ENCODE measurements around the gene GZMM. TPM values are rescaled to one million over a fixed set of nuclear protein-coding genes. Genes with fewer than 3 reads are reported as not detected.

GZMM gene
- total and polyA plus RNA-seq, 2 of the 13 experiments (the other 11 are each of a cell fraction or from before 2014, with no cell fraction given) = 0.07 TPM; not detected in 1

GRCh38 chr19:570937-571565 lies 27.2 kb downstream of the GZMM start (continued):
- TF ChIP-seq RERE (CRISPR knock-in tag; IDR thresholded peaks at IDR 0.05; ENCODE audit: low read depth) (no peak), SOX5 (CRISPR knock-in tag; IDR thresholded peaks at IDR 0.05; ENCODE audit: borderline replicate concordance) (peak; percentile 44; the same call in 1 of the 2 replicates), ZNF891 (CRISPR knock-in tag; IDR thresholded peaks at IDR 0.05) (peak; percentile 77; the same call in 1 of the 2 replicates), ZEB1 (IDR thresholded peaks at IDR 0.05; ENCODE audit: insufficient replicate concordance, low read depth) (no peak), ZMYM3 (CRISPR knock-in tag; IDR thresholded peaks at IDR 0.05) (no peak), HNRNPLL (IDR thresholded peaks at IDR 0.05; ENCODE audit: low read depth, low read length, poor library complexity, severe bottlenecking) (peak; percentile 22), SAP130 (CRISPR knock-in tag; IDR thresholded peaks at IDR 0.05; ENCODE audit: low read depth) (peak; percentile 80), ZBTB10 (CRISPR knock-in tag; IDR thresholded peaks at IDR 0.05; ENCODE audit: borderline replicate concordance) (0 out of 2 replicates have a peak, but pooled peaks have one; percentile 52), ARNTL (CRISPR knock-in tag; IDR thresholded peaks at IDR 0.05) (peak; percentile 55; the same call in 1 of the 2 replicates), KLF16 (CRISPR knock-in tag; IDR thresholded peaks at IDR 0.05) (no peak), ONECUT2 (CRISPR knock-in tag; IDR thresholded peaks at IDR 0.05) (no peak), TEAD3 (CRISPR knock-in tag; optimal IDR thresholded peaks at IDR 0.05; ENCODE audit: borderline replicate concordance) (peak; percentile 87), KDM2A (CRISPR knock-in tag; IDR thresholded peaks at IDR 0.05; ENCODE audit: borderline replicate concordance, low read depth) (peak; percentile 61; the same call in 1 of the 2 replicates), CHD2 (IDR thresholded peaks at IDR 0.05; ENCODE audit: low read depth, low read length) (0 out of 2 replicates have a peak, but pooled peaks have one; percentile 15), ZFYVE20 (CRISPR knock-in tag; IDR thresholded peaks at IDR 0.05; ENCODE audit: borderline replicate concordance, low read depth) (0 out of 2 replicates have a peak, but pooled peaks have one; percentile 36), KAT8 (CRISPR knock-in tag; IDR thresholded peaks at IDR 0.05) (peak; percentile 19; the same call in 1 of the 2 replicates), SMYD3 (CRISPR knock-in tag; IDR thresholded peaks at IDR 0.05) (no peak), HMG20A (CRISPR knock-in tag; IDR thresholded peaks at IDR 0.05; ENCODE audit: borderline replicate concordance) (no peak), ZNF572 (CRISPR knock-in tag; IDR thresholded peaks at IDR 0.05) (0 out of 2 replicates have a peak, but pooled peaks have one; percentile 59), CSRNP1 (CRISPR knock-in tag; IDR thresholded peaks at IDR 0.05) (no peak), ZNF30 (CRISPR knock-in tag; IDR thresholded peaks at IDR 0.05) (no peak)

Data from HepG2 (cell line).